DND-41 (cell line): ENCODE data around the gene SLC25A13.

Source experiments
- CTCF ChIP-seq: IDR thresholded peaks from 2 replicates; pipeline ENCODE4 v1.5.1; 2012; ENCODE audit warnings: borderline replicate concordance, low read length, moderate library complexity, mild to moderate bottlenecking; ENCODE audit not compliant: poor library complexity, severe bottlenecking; ENCODE audit errors: extremely low read depth
- EZH2 ChIP-seq: IDR thresholded peaks from 3 replicates; pipeline ENCODE4 v1.6.1; 2012; ENCODE audit warnings: borderline replicate concordance, low read depth, mild to moderate bottlenecking, moderate library complexity, low read length, inconsistent platforms; ENCODE audit not compliant: severe bottlenecking

- no peak for TF ChIP-seq CTCF
- TF ChIP-seq EZH2: no peak
These were observed 152.5 kb downstream of the SLC25A13 start for GRCh38 chr7:96169439-96169838.
